22Rv1 (cell line): ENCODE data around the gene UQCRHL.

Source experiments
- H3K27ac ChIP-seq: fragments of 450-650 bp; 2 replicates; pipeline ENCODE4 v1.5.1; 2017
- ZFX ChIP-seq: fragments of 450-650 bp; IDR thresholded peaks from 2 replicates; pipeline ENCODE4 v1.6.1; 2017; ENCODE audit warnings: antibody characterized with exemption, borderline replicate concordance
- TF ChIP-seq, protein P1 (sequence below): fragments of 450-650 bp; IDR thresholded peaks from 2 replicates; pipeline ENCODE4 v1.5.1; 2017; ENCODE audit warnings: mild to moderate bottlenecking

The UQCRHL gene

DNA sequence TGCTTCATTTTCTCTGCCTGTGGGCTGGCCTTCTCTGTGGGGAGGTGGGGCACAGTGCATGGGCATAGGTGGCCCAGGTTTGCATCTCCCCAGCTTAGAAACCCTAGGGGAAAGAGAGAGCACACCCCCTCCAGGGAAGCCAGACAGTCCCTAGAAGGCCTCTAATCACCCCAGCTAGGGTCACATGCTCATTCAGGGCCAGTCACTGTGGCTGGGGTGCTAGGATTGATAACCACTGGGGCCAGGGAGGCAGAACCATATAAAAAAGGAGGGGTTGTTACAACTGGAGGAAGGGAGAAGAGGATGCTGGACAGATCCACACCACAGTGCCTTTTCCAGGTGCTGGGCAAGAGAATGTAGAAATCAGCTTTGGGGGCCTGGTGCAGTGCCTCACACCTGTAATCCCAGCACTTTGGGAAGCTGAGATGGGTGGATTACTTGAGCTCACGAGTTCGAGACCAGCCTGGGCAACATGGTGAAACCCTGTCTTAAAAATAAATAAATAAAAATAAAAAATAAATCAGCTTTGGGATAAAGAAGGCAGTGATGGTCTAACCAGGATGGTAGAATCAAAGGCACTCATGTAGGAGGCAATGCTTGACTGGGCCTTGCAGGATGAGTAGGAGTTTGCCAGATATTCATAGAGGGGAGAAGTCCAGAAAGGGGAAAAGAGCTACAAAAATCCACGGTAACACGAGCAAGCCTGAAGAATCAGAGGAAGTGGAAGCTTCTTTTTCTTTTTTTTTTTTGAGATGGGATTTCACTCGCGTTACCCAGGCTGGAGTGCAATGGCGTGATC is 29.3 kb downstream of the UQCRHL start:
- H3K27ac ChIP-seq, result no peak overlapping the region
- TF ChIP-seq ZFX, result no peak
- TF ChIP-seq, protein P1, sequence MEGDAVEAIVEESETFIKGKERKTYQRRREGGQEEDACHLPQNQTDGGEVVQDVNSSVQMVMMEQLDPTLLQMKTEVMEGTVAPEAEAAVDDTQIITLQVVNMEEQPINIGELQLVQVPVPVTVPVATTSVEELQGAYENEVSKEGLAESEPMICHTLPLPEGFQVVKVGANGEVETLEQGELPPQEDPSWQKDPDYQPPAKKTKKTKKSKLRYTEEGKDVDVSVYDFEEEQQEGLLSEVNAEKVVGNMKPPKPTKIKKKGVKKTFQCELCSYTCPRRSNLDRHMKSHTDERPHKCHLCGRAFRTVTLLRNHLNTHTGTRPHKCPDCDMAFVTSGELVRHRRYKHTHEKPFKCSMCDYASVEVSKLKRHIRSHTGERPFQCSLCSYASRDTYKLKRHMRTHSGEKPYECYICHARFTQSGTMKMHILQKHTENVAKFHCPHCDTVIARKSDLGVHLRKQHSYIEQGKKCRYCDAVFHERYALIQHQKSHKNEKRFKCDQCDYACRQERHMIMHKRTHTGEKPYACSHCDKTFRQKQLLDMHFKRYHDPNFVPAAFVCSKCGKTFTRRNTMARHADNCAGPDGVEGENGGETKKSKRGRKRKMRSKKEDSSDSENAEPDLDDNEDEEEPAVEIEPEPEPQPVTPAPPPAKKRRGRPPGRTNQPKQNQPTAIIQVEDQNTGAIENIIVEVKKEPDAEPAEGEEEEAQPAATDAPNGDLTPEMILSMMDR, result no peak

DNA sequence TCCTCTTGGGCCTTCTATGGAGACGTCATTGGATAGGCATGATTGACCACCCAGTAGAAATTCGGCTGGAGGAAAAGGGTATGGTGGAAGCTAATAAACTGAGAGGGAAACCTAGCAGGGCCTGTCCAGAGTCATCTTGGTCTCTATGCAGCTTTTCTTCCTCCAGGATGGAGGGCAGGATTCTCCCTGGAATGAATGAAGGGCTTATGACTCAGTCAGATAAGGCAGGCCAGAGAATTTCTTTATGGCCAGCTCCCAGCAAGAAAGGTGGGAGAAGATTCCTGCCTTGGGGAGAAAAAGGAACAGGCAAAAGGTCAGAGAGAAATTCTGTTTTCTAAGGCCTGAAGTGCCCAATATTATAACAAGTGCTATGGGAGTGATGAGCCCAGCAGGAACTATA is 31.7 kb downstream of the UQCRHL start:
- no peak for TF ChIP-seq ZFX
- TF ChIP-seq, protein P1, result no peak
- no peak overlapping the region for H3K27ac ChIP-seq

DNA sequence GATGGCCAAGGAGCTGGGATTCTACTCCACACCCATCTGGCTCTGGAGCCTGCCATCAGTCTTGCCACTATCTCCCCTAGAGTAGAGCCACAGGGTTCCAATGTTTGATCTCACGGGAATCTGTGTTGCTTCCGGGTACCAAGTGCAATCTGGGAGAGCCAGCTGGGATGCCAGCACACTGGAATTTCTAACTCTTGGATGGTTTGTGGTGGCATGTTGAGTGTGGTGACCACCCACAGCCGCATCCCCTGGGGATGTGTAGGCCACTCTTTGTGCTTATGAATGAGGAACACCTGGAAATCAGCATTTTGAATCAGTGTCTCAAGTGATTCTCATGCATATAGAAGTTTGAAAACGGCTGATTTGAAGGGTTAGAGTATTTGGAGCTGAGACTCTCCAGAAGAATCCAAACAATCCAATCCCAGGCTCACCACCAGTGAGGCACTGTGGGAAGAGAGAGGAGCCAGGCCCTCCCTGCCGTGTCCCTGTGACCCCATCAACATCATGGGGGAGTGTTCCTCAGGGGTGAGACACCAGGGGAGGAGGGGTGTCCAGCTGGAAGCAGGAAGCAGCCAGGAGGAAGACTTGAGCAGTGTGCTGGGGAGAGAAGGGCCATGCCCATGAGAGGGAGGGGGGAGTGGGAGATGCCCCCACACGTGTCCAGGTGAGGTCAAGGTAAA is 35.5 kb downstream of the UQCRHL start:
- no peak overlapping the region for H3K27ac ChIP-seq

DNA sequence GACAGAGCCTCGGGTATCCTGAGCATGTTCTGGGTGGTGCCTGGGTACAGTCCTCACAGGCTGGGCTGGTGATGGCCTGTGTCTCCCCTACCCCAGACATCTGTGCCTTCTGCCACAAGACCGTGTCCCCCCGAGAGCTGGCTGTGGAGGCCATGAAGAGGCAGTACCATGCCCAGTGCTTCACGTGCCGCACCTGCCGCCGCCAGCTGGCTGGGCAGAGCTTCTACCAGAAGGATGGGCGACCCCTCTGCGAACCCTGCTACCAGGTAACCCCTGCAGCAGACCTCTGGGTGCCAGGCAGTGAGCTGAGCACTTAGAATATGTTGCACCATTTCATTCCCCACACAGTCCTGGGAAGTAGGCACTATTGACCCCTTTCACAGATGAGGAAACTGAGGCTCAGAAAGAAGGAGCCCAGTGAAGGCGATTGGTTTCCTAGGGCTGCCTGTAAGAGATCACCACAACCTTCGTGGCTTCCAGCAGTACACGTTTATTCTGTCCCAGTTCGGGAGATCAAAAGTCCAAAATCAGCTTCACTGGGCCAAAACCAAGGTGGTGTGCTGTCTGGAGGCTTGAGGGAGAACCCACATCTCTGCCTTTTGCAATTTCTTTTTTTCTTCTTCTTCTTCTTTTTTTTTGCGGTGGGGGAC is 37.0 kb downstream of the UQCRHL start:
- H3K27ac ChIP-seq, result no peak overlapping the region
- TF ChIP-seq, protein P1, result no peak
- no peak for TF ChIP-seq ZFX

More for the DNA sequence above, 35.5 kb downstream of the UQCRHL start:
- TF ChIP-seq ZFX, result no peak
- TF ChIP-seq, protein P1, result no peak

DNA sequence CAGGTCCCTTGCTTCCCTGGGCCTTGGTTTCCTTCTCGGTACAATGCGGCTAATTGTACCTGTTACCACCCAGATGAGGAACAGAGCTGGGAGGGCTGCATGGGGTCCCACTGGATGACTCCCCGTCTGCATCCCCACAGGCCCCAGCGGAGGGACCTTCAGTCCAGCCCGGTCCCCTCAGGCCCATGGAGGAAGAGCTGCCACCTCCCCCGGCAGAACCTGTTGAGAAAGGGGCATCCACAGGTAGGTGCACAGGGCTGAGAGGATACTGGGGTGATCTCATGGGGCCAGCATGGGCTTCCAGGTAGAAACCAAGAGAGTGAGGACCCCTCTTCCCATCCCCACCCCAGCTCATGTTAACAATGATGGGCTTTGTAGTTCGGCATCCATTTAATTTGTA is 39.1 kb downstream of the UQCRHL start:
- TF ChIP-seq, protein P1, result no peak
- TF ChIP-seq ZFX, result no peak
- H3K27ac ChIP-seq, result no peak overlapping the region

DNA sequence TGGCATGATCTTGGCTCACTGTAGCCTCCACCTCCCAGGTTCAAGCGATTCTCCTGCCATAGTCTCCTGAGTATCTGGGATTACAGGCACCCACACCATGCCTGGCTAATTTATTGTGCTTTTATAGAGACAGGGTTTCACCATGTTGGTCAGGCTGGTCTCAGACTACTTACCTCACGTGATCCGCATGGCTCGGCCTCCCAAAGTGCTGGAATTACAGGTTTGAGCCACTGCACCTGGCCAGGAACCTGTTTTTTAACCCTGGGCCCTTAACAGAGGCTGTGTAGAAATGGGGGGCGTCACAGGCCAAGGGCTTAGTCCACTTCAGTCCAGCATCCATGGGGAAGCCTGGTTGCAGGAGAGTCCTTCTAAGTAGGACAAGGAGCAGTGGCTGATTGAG is 39.5 kb downstream of the UQCRHL start:
- TF ChIP-seq, protein P1, result no peak
- no peak for TF ChIP-seq ZFX
- no peak overlapping the region for H3K27ac ChIP-seq
